ENCODE results near the gene AMPD3. TPM values are rescaled to one million over a fixed set of nuclear protein-coding genes. Genes with fewer than 3 reads are reported as not detected.

The AMPD3 gene
- total RNA-seq, 1 experiment from 2014 or later: 0.19 TPM

GRCh38 chr11:10528121-10528520 lies 73.1 kb downstream of the AMPD3 start:
- peaks cover 29% of the 10 kb centered on the region for H3K4me1 ChIP-seq (ENCODE audit: insufficient read depth, low read length, poor library complexity, severe bottlenecking)
- H3K36me3 ChIP-seq (ENCODE audit: insufficient read depth, low read length, poor library complexity, severe bottlenecking): peaks cover 91% of the 10 kb centered on the region
- intact Hi-C loops (cut with micrococcal nuclease; ENCODE audit: unreplicated experiment): no loop called here
- H3K27ac ChIP-seq (ENCODE audit: low read depth, low read length, poor library complexity, severe bottlenecking): no peak overlapping the region
- ChIA-PET POLR2A (ENCODE audit: low non-redundant PET) (no interaction called here), CTCF (no interaction called here)
- no peaks in the 10 kb centered on the region for H3K27me3 ChIP-seq (replicated peaks; ENCODE audit: insufficient read depth, low read depth, low read length, poor library complexity)
- no peak for DNase-seq (ENCODE audit: low spot score)
- no peak overlapping the region for H3K4me3 ChIP-seq (ENCODE audit: low read depth, low read length, poor library complexity, severe bottlenecking)
- BruUV-seq (replicated peaks): no TSS peak
- no peak for TF ChIP-seq CTCF (conservative IDR thresholded peaks at IDR 0.05; ENCODE audit: low read depth, low read length)
- no peaks in the 10 kb centered on the region for H3K9me3 ChIP-seq (ENCODE audit: low read depth, low read length, poor library complexity, severe bottlenecking)

GRCh38 chr11:10529279-10529678 lies 74.2 kb downstream of the AMPD3 start:
- intact Hi-C loops (cut with micrococcal nuclease; ENCODE audit: unreplicated experiment): no loop called here
- Histone ChIP-seq H3K36me3 (ENCODE audit: insufficient read depth, low read length, poor library complexity, severe bottlenecking) (peaks cover 90% of the 10 kb centered on the region), H3K27me3 (replicated peaks; ENCODE audit: insufficient read depth, low read depth, low read length, poor library complexity) (no peaks in the 10 kb centered on the region), H3K9me3 (ENCODE audit: low read depth, low read length, poor library complexity, severe bottlenecking) (no peaks in the 10 kb centered on the region), H3K27ac (ENCODE audit: low read depth, low read length, poor library complexity, severe bottlenecking) (peak overlapping the region; percentile 52), H3K4me3 (ENCODE audit: low read depth, low read length, poor library complexity, severe bottlenecking) (no peak overlapping the region), H3K4me1 (ENCODE audit: insufficient read depth, low read length, poor library complexity, severe bottlenecking) (peaks cover 29% of the 10 kb centered on the region)
- POLR2A ChIA-PET (ENCODE audit: low non-redundant PET): no interaction called here
- BruUV-seq (replicated peaks): no TSS peak
- TF ChIP-seq CTCF (conservative IDR thresholded peaks at IDR 0.05; ENCODE audit: low read depth, low read length) (no peak), EZH2 (IDR thresholded peaks at IDR 0.05; ENCODE audit: borderline replicate concordance, low read depth, low read length, poor library complexity, severe bottlenecking) (no peak)
- CTCF ChIA-PET: no interaction called here
- no peak for DNase-seq (ENCODE audit: low spot score)

GRCh38 chr11:10532526-10532925 lies 77.5 kb downstream of the AMPD3 start:
- Histone ChIP-seq H3K36me3 (ENCODE audit: insufficient read depth, low read length, poor library complexity, severe bottlenecking) (peaks cover 63% of the 10 kb centered on the region), H3K27ac (ENCODE audit: low read depth, low read length, poor library complexity, severe bottlenecking) (no peak overlapping the region), H3K4me3 (ENCODE audit: low read depth, low read length, poor library complexity, severe bottlenecking) (no peak overlapping the region), H3K27me3 (replicated peaks; ENCODE audit: insufficient read depth, low read depth, low read length, poor library complexity) (no peaks in the 10 kb centered on the region), H3K4me1 (ENCODE audit: insufficient read depth, low read length, poor library complexity, severe bottlenecking) (peaks cover 37% of the 10 kb centered on the region), H3K9me3 (ENCODE audit: low read depth, low read length, poor library complexity, severe bottlenecking) (no peaks in the 10 kb centered on the region)
- TF ChIP-seq CTCF (conservative IDR thresholded peaks at IDR 0.05; ENCODE audit: low read depth, low read length): no peak
- no peak for TF ChIP-seq EZH2 (IDR thresholded peaks at IDR 0.05; ENCODE audit: borderline replicate concordance, low read depth, low read length, poor library complexity, severe bottlenecking)
- DNase-seq (ENCODE audit: low spot score): no peak
- no TSS peak for BruUV-seq (replicated peaks)
- intact Hi-C loops (cut with micrococcal nuclease; ENCODE audit: unreplicated experiment): no loop called here
- ChIA-PET CTCF (interaction anchor here (1.7 kb wide), 1 partner anchor 9 kb away, joined by 6 read pairs; the partner anchor contains the start of gene RNF141), POLR2A (ENCODE audit: low non-redundant PET) (no interaction called here)
